ENCODE data around the gene TMEM131. TPM values are rescaled to one million over a fixed set of nuclear protein-coding genes. Genes with fewer than 3 reads are reported as not detected.

Gene TMEM131
- total RNA-seq, 1 donor from 2014 or later: 28.9 TPM

GRCh38 chr2:97760480-97761049 lies 235.2 kb downstream of the TMEM131 start:
- Histone ChIP-seq H3K36me3 (peaks cover 88% of the 10 kb centered on the region), H3K4me3 (no peak overlapping the region), H3K27ac (replicated peaks) (peak overlapping the region; percentile 8), H3K4me1 (peaks cover 55% of the 10 kb centered on the region), H3K9me3 (replicated peaks) (no peaks in the 10 kb centered on the region), H3K27me3 (ENCODE audit: low read depth) (no peaks in the 10 kb centered on the region)
- no peak for TF ChIP-seq CTCF (IDR thresholded peaks at IDR 0.05; ENCODE audit: borderline replicate concordance)
- no peak for DNase-seq
- intact Hi-C loops (cut with micrococcal nuclease): no loop called here

- H3K4me1 ChIP-seq: peaks cover 55% of the 10 kb centered on the region
- intact Hi-C loops (cut with micrococcal nuclease): no loop called here
- H3K4me3 ChIP-seq: no peak overlapping the region
- H3K36me3 ChIP-seq: peaks cover 86% of the 10 kb centered on the region
- H3K9me3 ChIP-seq (replicated peaks): no peaks in the 10 kb centered on the region
- no peak for TF ChIP-seq CTCF (IDR thresholded peaks at IDR 0.05; ENCODE audit: borderline replicate concordance)
- H3K27ac ChIP-seq (replicated peaks): peak overlapping the region; percentile 55
- no peaks in the 10 kb centered on the region for H3K27me3 ChIP-seq (ENCODE audit: low read depth)
- DNase-seq: no peak
These were observed 235.9 kb downstream of the TMEM131 start for GRCh38 chr2:97759727-97760407.

GRCh38 chr2:97758131-97758705 lies 237.5 kb downstream of the TMEM131 start:
- DNase-seq: no peak
- peaks cover 58% of the 10 kb centered on the region for H3K4me1 ChIP-seq
- H3K9me3 ChIP-seq (replicated peaks): no peaks in the 10 kb centered on the region
- peaks cover 74% of the 10 kb centered on the region for H3K36me3 ChIP-seq
- peak overlapping the region; percentile 55 for H3K27ac ChIP-seq (replicated peaks)
- no peak for TF ChIP-seq CTCF (IDR thresholded peaks at IDR 0.05; ENCODE audit: borderline replicate concordance)
- no peak overlapping the region for H3K4me3 ChIP-seq
- H3K27me3 ChIP-seq (ENCODE audit: low read depth): no peaks in the 10 kb centered on the region
- intact Hi-C loops (cut with micrococcal nuclease): no loop called here

- Histone ChIP-seq H3K4me3 (no peak overlapping the region), H3K9me3 (replicated peaks) (no peaks in the 10 kb centered on the region), H3K36me3 (peaks cover 67% of the 10 kb centered on the region), H3K4me1 (peaks cover 66% of the 10 kb centered on the region), H3K27me3 (ENCODE audit: low read depth) (no peaks in the 10 kb centered on the region), H3K27ac (replicated peaks) (no peak overlapping the region)
- no peak for DNase-seq
- intact Hi-C loops (cut with micrococcal nuclease): no loop called here
- no peak for TF ChIP-seq CTCF (IDR thresholded peaks at IDR 0.05; ENCODE audit: borderline replicate concordance)
These were observed 238.7 kb downstream of the TMEM131 start for GRCh38 chr2:97757062-97757461.

GRCh38 chr2:97755491-97755890 lies 240.3 kb downstream of the TMEM131 start:
- Histone ChIP-seq H3K4me3 (no peak overlapping the region), H3K27ac (replicated peaks) (peak overlapping the region; percentile 77), H3K27me3 (ENCODE audit: low read depth) (no peaks in the 10 kb centered on the region), H3K4me1 (peaks cover 63% of the 10 kb centered on the region), H3K36me3 (peaks cover 51% of the 10 kb centered on the region), H3K9me3 (replicated peaks) (no peaks in the 10 kb centered on the region)
- TF ChIP-seq CTCF (IDR thresholded peaks at IDR 0.05; ENCODE audit: borderline replicate concordance): no peak
- DNase-seq: no peak
- intact Hi-C loops (cut with micrococcal nuclease): no loop called here

All from left ventricle myocardium inferior (tissue), 1 donor.